Natural killer cell treated with Interleukin-12 subunit alpha and Interleukin-12 subunit beta and Interleukin-15 and Interleukin-18, amount 100 ng/mL, for 72 hours (primary cell): ENCODE results near the gene GALK2. TPM values are rescaled to one million over a fixed set of nuclear protein-coding genes. Genes with fewer than 3 reads are reported as not detected.
"Not testable (repeated sequence)": the region's sequence is repeated elsewhere in the genome, so short reads cannot be mapped to it uniquely, and the experiment has no call there.

Experiments used
- ATAC-seq, 2 donors: fragments of 150-1000 bp; cut with Tn5 transposase in 1 of 2; sonication (Bioruptor Pico), chemical (Tn5 transposase) in 1 of 2; 2 replicates each; pipeline ENCODE4 v1.10.0; 2021
- DNase-seq: peaks from one replicate; pipeline ENCODE4 v3.0.0; 2022; ENCODE audit warnings: low spot score
- H3K27ac Mint-ChIP-seq, 2 donors: 1 replicate in 1 of 2; 2 replicates in 1 of 2; pipeline ENCODE4 v1.8.0; 2022; ENCODE audit warnings: mixed read lengths in 2 of 2, mild to moderate bottlenecking in 1 of 2, moderate library complexity in 1 of 2
- H3K27me3 Mint-ChIP-seq, 2 donors: 1 replicate in 1 of 2; 2 replicates in 1 of 2; pipeline ENCODE4 v1.8.0; 2022; ENCODE audit warnings: mixed read lengths in 2 of 2
- H3K36me3 Mint-ChIP-seq: one replicate; pipeline ENCODE4 v1.8.0; 2022; ENCODE audit warnings: mixed read lengths
- H3K4me1 Mint-ChIP-seq, 2 donors: 1 replicate in 1 of 2; 2 replicates in 1 of 2; pipeline ENCODE4 v1.8.0; 2022; ENCODE audit warnings: low read depth in 2 of 2, mixed read lengths in 2 of 2, mild to moderate bottlenecking in 1 of 2
- H3K4me3 Mint-ChIP-seq: one replicate; pipeline ENCODE4 v1.8.0; 2022; ENCODE audit warnings: mixed read lengths
- H3K9me3 Mint-ChIP-seq: 2 replicates; pipeline ENCODE4 v1.8.0; 2022; ENCODE audit warnings: mixed read lengths
- total RNA-seq, 2 donors: library from RNA; stranded (reverse); gene quantifications; one replicate each; pipeline ENCODE4 v1.2.3, GENCODE V29; 2022

GALK2 gene
- total RNA-seq, 2 donors from 2014 or later = 27.6 to 37.0 TPM

- Mint-ChIP-seq H3K27me3 (no peaks in the 10 kb centered on the region), H3K9me3 (no peaks in the 10 kb centered on the region), H3K4me3 (no peak overlapping the region), H3K4me1 (peaks cover 35 to 46% of the 10 kb centered on the region in 2 donors), H3K36me3 (peaks cover 5% of the 10 kb centered on the region), H3K27ac (no peak overlapping the region)
- DNase-seq (no peak), ATAC-seq (no peak)
Measured at GRCh38 chr15:49151831-49152230, 18.2 kb upstream of the GALK2 start.

DNA sequence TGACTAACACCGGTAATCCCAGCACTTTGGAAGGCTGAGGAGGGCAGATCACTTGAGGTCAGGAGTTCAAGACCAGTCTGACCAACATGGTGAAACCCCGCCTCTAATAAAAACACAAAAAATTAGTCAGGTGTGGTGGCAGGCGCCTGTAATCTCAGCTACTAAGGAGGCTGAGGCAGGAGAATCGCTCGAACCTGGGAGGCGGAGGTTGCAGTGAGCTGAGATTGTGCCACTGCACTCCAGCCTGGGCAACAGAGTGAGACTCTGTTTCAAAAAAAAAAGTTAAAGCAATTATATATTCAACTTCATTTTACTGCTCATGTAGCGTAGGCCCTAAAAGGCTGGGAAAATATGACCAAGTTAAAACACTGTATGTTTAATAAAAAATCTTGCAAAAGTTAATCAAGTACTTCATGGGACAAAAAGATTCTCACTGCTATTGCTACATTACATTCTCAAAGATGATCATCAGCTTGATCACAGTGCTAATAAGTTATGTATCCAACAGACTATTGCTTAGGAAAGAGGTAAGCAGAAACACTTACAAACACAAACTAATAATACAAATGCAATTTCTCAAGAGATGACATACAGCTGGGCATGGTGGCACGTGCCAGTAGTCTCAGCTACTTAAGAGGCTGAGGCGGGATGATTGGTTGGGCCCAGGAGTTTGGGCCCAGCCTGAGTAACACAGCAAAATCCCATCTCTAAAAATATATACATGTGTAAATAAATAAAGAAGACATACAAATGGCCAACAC lies 17.3 kb upstream of the GALK2 start:
- Mint-ChIP-seq H3K4me1 (peaks cover 34 to 52% of the 10 kb centered on the region in 2 donors), H3K27ac (peak overlapping the region; percentile 49 to 74), H3K27me3 (no peaks in the 10 kb centered on the region), H3K9me3 (no peaks in the 10 kb centered on the region), H3K4me3 (peak overlapping the region; percentile 98), H3K36me3 (peaks cover 5% of the 10 kb centered on the region)
- no peak for DNase-seq
- no peak for ATAC-seq

DNA sequence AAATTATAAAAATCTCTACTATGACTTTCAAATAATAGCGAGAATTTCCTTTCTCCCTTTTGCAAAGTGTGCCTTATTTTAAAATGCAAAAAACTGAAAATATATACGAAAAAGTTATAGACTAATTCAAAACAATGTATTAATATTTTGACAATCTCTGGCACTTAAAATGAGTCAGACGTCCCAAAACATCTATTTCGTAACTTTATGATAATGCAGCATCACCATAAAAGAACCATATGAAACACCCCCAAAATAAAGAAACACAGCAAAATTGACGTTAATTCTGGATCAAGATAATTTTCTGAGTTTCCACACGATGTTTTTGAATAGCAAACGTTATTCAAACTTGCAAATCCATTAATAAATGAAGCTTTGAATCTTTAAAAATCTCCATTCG lies 15.7 kb upstream of the GALK2 start:
- ATAC-seq (no peak), DNase-seq (no peak)
- Mint-ChIP-seq H3K27me3 (no peaks in the 10 kb centered on the region), H3K36me3 (peaks cover 2% of the 10 kb centered on the region), H3K27ac (peak overlapping the region; percentile 96 to 99), H3K4me1 (peaks cover 26 to 46% of the 10 kb centered on the region in 2 donors), H3K9me3 (no peaks in the 10 kb centered on the region), H3K4me3 (peak overlapping the region; percentile 98)

DNA sequence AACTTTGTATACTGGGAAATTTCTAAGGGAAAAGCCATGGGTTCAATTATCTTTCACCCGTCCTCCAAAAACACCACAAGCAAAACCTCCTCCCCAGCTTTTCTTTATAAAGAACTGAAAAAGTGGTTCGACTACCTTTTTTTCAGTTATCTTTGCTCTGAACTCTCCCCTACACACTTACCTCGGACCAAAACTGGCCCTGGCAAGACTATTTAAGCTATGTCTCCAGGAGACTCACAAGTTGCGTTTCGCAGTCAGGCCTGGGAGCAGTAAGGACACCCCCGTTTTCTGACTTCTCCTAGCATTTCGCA lies 15.3 kb upstream of the GALK2 start:
- Mint-ChIP-seq H3K9me3 (no peaks in the 10 kb centered on the region), H3K4me3 (peak overlapping the region; percentile 98), H3K4me1 (peaks cover 25 to 44% of the 10 kb centered on the region in 2 donors), H3K27me3 (no peaks in the 10 kb centered on the region), H3K36me3 (no peaks in the 10 kb centered on the region), H3K27ac (peak overlapping the region; percentile 96 to 99)
- no peak for DNase-seq
- ATAC-seq = no peak

GRCh38 chr15:49155110-49155833 lies 14.8 kb upstream of the GALK2 start, which contains the start of gene COPS2:
Gene COPS2, minus strand, starts transcription at chr15:49155599. Its CDS starts 21 bp downstream, at chr15:49155578.
- Mint-ChIP-seq H3K4me3 (peak within 1 kb of the TSS; percentile 98), H3K9me3 (no peaks in the 10 kb centered on the region), H3K4me1 (peaks cover 25 to 44% of the 10 kb centered on the region in 2 donors), H3K27ac (peak within 1 kb of the TSS; percentile 96 to 99), H3K27me3 (no peaks in the 10 kb centered on the region), H3K36me3 (no peaks in the 10 kb centered on the region)
- ATAC-seq = peak; percentile 99 to 100
- peak; percentile 96 for DNase-seq

- peak overlapping the region; percentile 96 to 99 for H3K27ac Mint-ChIP-seq
- H3K9me3 Mint-ChIP-seq = no peaks in the 10 kb centered on the region
- no peak for ATAC-seq
- peaks cover 22 to 44% of the 10 kb centered on the region in 2 donors for H3K4me1 Mint-ChIP-seq
- no peaks in the 10 kb centered on the region for H3K36me3 Mint-ChIP-seq
- H3K4me3 Mint-ChIP-seq = peak overlapping the region; percentile 98
- H3K27me3 Mint-ChIP-seq = no peaks in the 10 kb centered on the region
- DNase-seq = no peak
Measured at GRCh38 chr15:49155834-49156627, 14.0 kb upstream of the GALK2 start.

GRCh38 chr15:49163678-49164077 lies 6.4 kb upstream of the GALK2 start:
- H3K27me3 Mint-ChIP-seq = no peaks in the 10 kb centered on the region
- H3K4me1 Mint-ChIP-seq = peaks cover 0 to 3% of the 10 kb centered on the region in 2 donors
- no peak overlapping the region for H3K4me3 Mint-ChIP-seq
- no peaks in the 10 kb centered on the region for H3K9me3 Mint-ChIP-seq
- no peak overlapping the region for H3K27ac Mint-ChIP-seq
- ATAC-seq (no peak), DNase-seq (no peak)
- peaks cover 5% of the 10 kb centered on the region for H3K36me3 Mint-ChIP-seq

DNA sequence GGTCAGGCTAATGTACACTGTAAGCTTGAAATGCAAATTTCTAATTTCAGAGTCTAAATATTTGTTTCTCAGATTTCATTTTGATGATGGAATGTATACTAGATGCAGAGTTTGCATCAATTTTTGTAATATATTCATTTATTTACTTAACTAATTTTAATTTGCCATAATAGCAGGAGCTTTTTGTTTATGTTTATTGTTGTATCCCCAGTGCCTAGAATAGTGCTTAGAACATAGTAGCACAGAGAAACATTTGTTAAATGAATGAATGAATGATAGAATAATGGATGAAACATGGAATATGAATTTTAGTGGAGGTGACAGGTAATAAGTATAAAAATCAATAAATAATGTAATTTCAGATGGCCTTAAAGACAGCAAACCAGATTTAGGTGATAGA lies 5.2 kb upstream of the GALK2 start:
- no peak for ATAC-seq
- peaks cover 5% of the 10 kb centered on the region for H3K36me3 Mint-ChIP-seq
- DNase-seq = no peak
- no peaks in the 10 kb centered on the region for H3K27me3 Mint-ChIP-seq
- H3K4me1 Mint-ChIP-seq = peaks cover 3 to 8% of the 10 kb centered on the region in 2 donors
- H3K4me3 Mint-ChIP-seq = no peak overlapping the region
- no peak overlapping the region for H3K27ac Mint-ChIP-seq
- no peaks in the 10 kb centered on the region for H3K9me3 Mint-ChIP-seq

DNA sequence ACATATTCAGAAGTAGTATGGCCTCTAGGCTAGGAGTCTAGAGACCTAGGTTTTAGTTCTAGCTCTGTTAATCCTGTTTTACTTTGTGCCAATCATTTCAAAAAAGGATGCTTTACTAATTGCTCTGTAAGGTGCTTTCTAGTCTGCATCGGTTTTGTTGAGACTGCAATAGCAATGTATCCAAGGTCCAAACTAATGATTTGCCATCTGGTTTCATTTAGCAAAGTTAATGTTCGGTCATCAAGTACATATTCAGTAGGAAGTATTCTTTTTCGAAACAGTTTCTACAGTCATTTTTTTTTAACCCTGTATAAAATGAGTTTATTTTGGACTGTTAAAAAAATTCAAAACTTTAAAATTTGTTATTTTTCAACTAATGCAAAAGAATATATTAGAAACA lies 2.0 kb upstream of the GALK2 start:
- no peak for DNase-seq
- Mint-ChIP-seq H3K27ac (no peak overlapping the region), H3K4me1 (peaks cover 18 to 32% of the 10 kb centered on the region in 2 donors)

DNA sequence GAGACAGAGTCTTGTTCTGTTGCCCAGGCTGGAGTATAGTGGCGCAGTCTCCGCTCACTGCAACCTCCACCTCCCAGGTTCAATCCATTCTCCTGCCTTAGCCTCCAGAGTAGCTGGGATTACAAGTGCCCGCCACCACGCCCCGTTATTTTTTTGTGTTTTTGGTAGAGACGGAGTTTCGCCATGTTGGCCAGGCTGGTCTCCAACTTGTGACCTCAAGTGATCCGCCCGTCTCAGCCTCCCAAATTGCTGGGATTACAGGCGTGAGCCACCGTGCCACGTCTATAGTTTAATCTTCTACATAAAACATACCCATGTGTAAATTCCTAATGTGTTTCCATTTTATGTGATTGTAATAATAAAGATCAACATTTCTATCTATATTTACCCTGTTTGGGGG lies 1.7 kb downstream of the GALK2 start:
- DNase-seq = no peak
- peak overlapping the region; percentile 95 for H3K4me3 Mint-ChIP-seq
- H3K27me3 Mint-ChIP-seq = no peaks in the 10 kb centered on the region
- H3K27ac Mint-ChIP-seq = peak overlapping the region; percentile 89 to 96
- no peaks in the 10 kb centered on the region for H3K36me3 Mint-ChIP-seq
- H3K4me1 Mint-ChIP-seq = peaks cover 19 to 41% of the 10 kb centered on the region in 2 donors
- ATAC-seq = no peak
- H3K9me3 Mint-ChIP-seq = no peaks in the 10 kb centered on the region

More for the DNA sequence above, 2.0 kb upstream of the GALK2 start:
- Mint-ChIP-seq H3K27me3 (no peaks in the 10 kb centered on the region), H3K4me3 (no peak overlapping the region), H3K36me3 (no peaks in the 10 kb centered on the region), H3K9me3 (no peaks in the 10 kb centered on the region)
- no peak for ATAC-seq

DNA sequence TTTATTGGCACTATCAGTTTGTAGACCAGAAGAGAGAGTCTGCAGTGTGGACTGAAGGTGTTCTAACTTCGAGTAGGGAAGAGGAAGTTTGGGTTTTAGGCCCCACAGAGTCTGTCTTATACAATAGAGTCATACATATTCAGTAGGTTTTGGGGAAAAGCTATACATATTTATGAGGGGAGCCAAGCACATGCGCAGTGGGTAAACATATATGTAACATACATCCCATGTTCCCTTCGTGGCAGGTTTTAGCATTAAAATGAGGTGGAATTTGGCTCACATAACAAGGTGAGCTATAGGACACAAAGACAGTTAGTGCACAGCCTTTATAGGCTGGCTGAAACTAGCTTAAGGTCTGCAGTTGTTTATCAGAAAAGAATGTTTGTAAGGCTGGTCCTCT lies 4.9 kb downstream of the GALK2 start:
- DNase-seq (no peak), ATAC-seq (no peak)
- H3K27ac Mint-ChIP-seq = no peak overlapping the region
- peaks cover 19 to 33% of the 10 kb centered on the region in 2 donors for H3K4me1 Mint-ChIP-seq
- H3K4me3 Mint-ChIP-seq = no peak overlapping the region
- no peaks in the 10 kb centered on the region for H3K36me3 Mint-ChIP-seq
- H3K27me3 Mint-ChIP-seq = no peaks in the 10 kb centered on the region
- no peaks in the 10 kb centered on the region for H3K9me3 Mint-ChIP-seq

DNA sequence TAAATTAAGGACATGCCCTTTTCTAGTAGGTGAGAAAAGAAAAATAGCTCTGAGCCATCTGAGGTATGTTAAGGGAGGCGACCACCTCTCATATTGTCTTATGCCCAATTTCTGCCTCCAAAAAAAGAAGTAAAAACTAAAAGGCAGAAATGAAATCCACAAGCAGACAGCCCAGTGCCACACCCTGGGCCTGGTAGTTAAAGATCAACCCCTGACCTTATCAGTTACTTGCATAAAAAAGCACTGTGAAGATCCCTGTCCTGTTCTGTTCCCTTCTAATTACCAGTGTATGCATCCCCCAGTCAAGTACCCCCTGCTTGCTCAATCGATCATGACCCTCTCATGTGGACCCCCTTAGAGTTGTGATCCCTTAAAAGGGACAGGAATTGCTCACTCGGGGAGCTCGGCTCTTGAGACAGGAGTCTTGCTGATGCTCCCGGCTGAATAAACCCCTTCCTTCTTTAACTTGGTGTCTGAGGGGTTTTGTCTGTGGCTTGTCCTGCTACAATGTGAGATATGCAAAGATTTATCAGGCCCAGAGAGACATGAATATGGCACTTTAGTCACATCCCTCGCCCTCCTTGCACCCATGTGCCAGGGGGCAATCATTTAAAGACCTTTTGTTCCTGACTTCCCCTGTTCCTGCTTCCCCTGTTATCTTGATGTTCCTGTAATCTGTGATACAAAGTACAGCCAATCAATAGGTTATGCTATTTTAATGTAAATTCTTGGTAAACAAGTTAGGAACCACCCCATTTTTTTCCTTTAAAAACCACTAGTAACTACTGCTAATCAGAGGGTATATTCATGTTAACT lies 5.7 kb downstream of the GALK2 start:
- H3K27ac Mint-ChIP-seq, H3K27me3 Mint-ChIP-seq, H3K4me3 Mint-ChIP-seq, H3K36me3 Mint-ChIP-seq, H3K9me3 Mint-ChIP-seq, DNase-seq, ATAC-seq: not testable (repeated sequence)
- H3K4me1 Mint-ChIP-seq = peaks cover 11 to 24% of the 10 kb centered on the region in 2 donors

GRCh38 chr15:49178497-49178896 lies 8.4 kb downstream of the GALK2 start:
- Mint-ChIP-seq H3K27ac (no peak overlapping the region), H3K27me3 (no peaks in the 10 kb centered on the region), H3K4me3 (no peak overlapping the region), H3K4me1 (peaks cover 3 to 8% of the 10 kb centered on the region in 2 donors), H3K9me3 (no peaks in the 10 kb centered on the region), H3K36me3 (peaks cover 4% of the 10 kb centered on the region)
- DNase-seq = no peak
- ATAC-seq = no peak
